Measurements from ENCODE around the gene HUWE1. TPM values are rescaled to one million over a fixed set of nuclear protein-coding genes. Genes with fewer than 3 reads are reported as not detected.

Gene HUWE1
- total RNA-seq, 1 experiment from 2014 or later: 231 TPM

- no peaks in the 10 kb centered on the region for H3K4me1 ChIP-seq (ENCODE audit: control insufficient read depth, insufficient read depth, low read length)
- intact Hi-C loops (cut with micrococcal nuclease; ENCODE audit: unreplicated experiment) (no loop called here), in situ Hi-C loops (cut with HindIII; ENCODE audit: low pct_unique_long_range_greater_than_20kb, low sequenced_read_pairs) (no loop called here)
- no peaks in the 10 kb centered on the region for H3K27me3 ChIP-seq (ENCODE audit: control insufficient read depth, insufficient read depth, low read length)
- H3K27ac ChIP-seq (ENCODE audit: low read length): no peak overlapping the region
- BruUV-seq (replicated peaks): no TSS peak
- H3K4me3 ChIP-seq (ENCODE audit: low read depth in 2 of 2, low read length in 2 of 2): no peak overlapping the region
- ChIA-PET CTCF (no interaction called here), POLR2A (no interaction called here)
- no peaks in the 10 kb centered on the region for H3K9me3 ChIP-seq (ENCODE audit: control insufficient read depth, insufficient read depth, low read depth, low read length)
- no peaks in the 10 kb centered on the region for H3K36me3 ChIP-seq (ENCODE audit: control insufficient read depth, insufficient read depth, low read length)
- DNase-seq (ENCODE audit: low read depth, low spot score): no peak
- TF ChIP-seq TCF7L2 (IDR thresholded peaks at IDR 0.05; ENCODE audit: low read depth, low read length) (no peak), SIN3A (IDR thresholded peaks at IDR 0.05; ENCODE audit: borderline replicate concordance, insufficient read depth, low read depth, low read length) (no peak), CTCF (IDR thresholded peaks at IDR 0.05) (no peak), POLR2AphosphoS5 (IDR thresholded peaks at IDR 0.05; ENCODE audit: low read depth, low read length) (no peak), REST (IDR thresholded peaks at IDR 0.05; ENCODE audit: insufficient read depth in 1 of 2, low read depth in 2 of 2, low read length in 1 of 2) (no peak)
- ATAC-seq: no peak
These were observed 18.3 kb upstream of the HUWE1 start for GRCh38 chrX:53704854-53705253.

- TF ChIP-seq SIN3A (IDR thresholded peaks at IDR 0.05; ENCODE audit: borderline replicate concordance, insufficient read depth, low read depth, low read length): no peak
- no peak for TF ChIP-seq CTCF (IDR thresholded peaks at IDR 0.05)
- TF ChIP-seq POLR2AphosphoS5 (IDR thresholded peaks at IDR 0.05; ENCODE audit: low read depth, low read length): no peak
- TF ChIP-seq TCF7L2 (IDR thresholded peaks at IDR 0.05; ENCODE audit: low read depth, low read length): no peak
- no peak for TF ChIP-seq REST (IDR thresholded peaks at IDR 0.05; ENCODE audit: insufficient read depth in 1 of 2, low read depth in 2 of 2, low read length in 1 of 2)
- in situ Hi-C loops (cut with HindIII; ENCODE audit: low pct_unique_long_range_greater_than_20kb, low sequenced_read_pairs): no loop called here
- POLR2A ChIA-PET: no interaction called here
- Histone ChIP-seq H3K4me3 (ENCODE audit: low read depth in 2 of 2, low read length in 2 of 2) (no peak overlapping the region), H3K27ac (ENCODE audit: low read length) (no peak overlapping the region), H3K27me3 (ENCODE audit: control insufficient read depth, insufficient read depth, low read length) (no peaks in the 10 kb centered on the region), H3K4me1 (ENCODE audit: control insufficient read depth, insufficient read depth, low read length) (no peaks in the 10 kb centered on the region), H3K9me3 (ENCODE audit: control insufficient read depth, insufficient read depth, low read depth, low read length) (no peaks in the 10 kb centered on the region), H3K36me3 (ENCODE audit: control insufficient read depth, insufficient read depth, low read length) (no peaks in the 10 kb centered on the region)
- DNase-seq (ENCODE audit: low read depth, low spot score) (no peak), ATAC-seq (no peak)
- intact Hi-C loops (cut with micrococcal nuclease; ENCODE audit: unreplicated experiment): no loop called here
- no TSS peak for BruUV-seq (replicated peaks)
- CTCF ChIA-PET: no interaction called here
These were observed 17.8 kb upstream of the HUWE1 start for GRCh38 chrX:53704294-53704693.
